Adrenal gland (tissue), 12 donors: ENCODE data around the gene TSSK2. TPM values are rescaled to one million over a fixed set of nuclear protein-coding genes. Genes with fewer than 3 reads are reported as not detected.

Experiments used
- DNase-seq, 7 donors: peaks; one replicate each; pipeline ENCODE4 v3.0.0-alpha.2; 2019 to 2020
- H3K27ac ChIP-seq, 5 donors: fragments of 200-600 bp; sonication (generic) in 4 of 5; 1 replicate in 3 of 5; 2 replicates in 2 of 5; pipeline versions ENCODE4 v1.5.1 to v1.8.0; 2016 to 2020; ENCODE audit warnings: mild to moderate bottlenecking in 1 of 5
- H3K27me3 ChIP-seq: fragments of 200-600 bp; 2 replicates; pipeline ENCODE4 v1.8.0; 2021
- H3K36me3 ChIP-seq, 2 donors: fragments of 200-600 bp; replicated peaks in 1 of 2; 1 replicate in 1 of 2; 2 replicates in 1 of 2; pipeline versions ENCODE4 v1.5.1 to v1.8.0; 2018 to 2022
- H3K4me1 ChIP-seq, 2 donors: fragments of 200-600 bp; replicated peaks in 1 of 2; 1 replicate in 1 of 2; 2 replicates in 1 of 2; pipeline versions ENCODE4 v1.5.1 to v1.8.0; 2018 to 2021
- H3K4me3 ChIP-seq, 4 donors: fragments of 200-600 bp; sonication (generic) in 3 of 4; one replicate each; pipeline ENCODE4 v1.5.1; 2016 to 2018
- H3K9me3 ChIP-seq, 3 donors: fragments of 200-600 bp; sonication (generic) in 1 of 3; replicated peaks in 1 of 3; 1 replicate in 2 of 3; 2 replicates in 1 of 3; pipeline versions ENCODE4 v1.5.1 to v1.8.0; 2016 to 2021
- CTCF ChIP-seq, 6 experiments: fragments of 450-650 bp in 4 of 6; fragments of 200-600 bp in 2 of 6; sonication (generic) in 1 of 6; IDR thresholded peaks; 1 replicate in 5 of 6; 2 replicates in 1 of 6; pipeline versions ENCODE4 v1.5.1 to v1.8.0; 2016 to 2021; ENCODE audit warnings: antibody characterized with exemption in 6 of 6, mild to moderate bottlenecking in 2 of 6, moderate library complexity in 1 of 6
- POLR2A ChIP-seq, 2 donors: fragments of 450-650 bp; IDR thresholded peaks; one replicate each; pipeline ENCODE4 v1.6.1; 2017; ENCODE audit warnings: antibody characterized with exemption in 2 of 2, mild to moderate bottlenecking in 2 of 2, moderate library complexity in 1 of 2
- WGBS, 4 donors: extraction: QIAGEN DNeasy Blood & Tissue Kit in 2 of 4; methylation state at CpG; one replicate each; pipeline versions ENCODE4 v1.1.5 to v1.1.7; 2013 to 2017; 5-methylcytosine and 5-hydroxymethylcytosine counted together
- intact Hi-C, 2 donors: fragments of 100-400 bp; cut with DNase I; formaldehyde crosslinking; loops; one replicate each; pipeline versions ENCODE4 v1.14.1 to v1.15.0; 2022 to 2023
- polyA plus RNA-seq, 3 donors: library from polyadenylated mRNA; stranded (reverse); fragments of 200-250 nt in 2 of 3; fragments of 350-450 nt in 1 of 3; fragmentation: Illumina TruSeq in 1 of 3; extraction: RNeasy Lipid Tissue Mini Kit (QIAGEN cat#74804) in 1 of 3; gene quantifications; one replicate each; pipeline ENCODE4 v1.2.3, GENCODE V29; 2013 to 2014
- total RNA-seq, 9 donors: library from RNA; depleted of rRNA in 4 of 9; stranded (reverse); fragments of >200 nt in 4 of 9; fragments of 120-200 nt in 1 of 9; fragmentation: NEBNext Ultra II Directional in 1 of 9; extraction: Animal tissue kit (Norgen Biotek cat#: 25700) in 1 of 9; gene quantifications; one replicate each; pipeline versions ENCODE4 v1.1.0 to v1.2.4, GENCODE V29; 2013 to 2023
- donor health status: healthy with polysubstance abuse.
- donor health status: Bipolar disorder and iron deficiency.
- donor health status: DM: yes; HTN: yes; CAD: no.
- donor health status: DM: no; HTN: no; CAD: no.
- donor health status: DM: no; HTN: no; CAD: no.
- donor health status: DM: yes; HTN: yes; CAD: no.

Gene TSSK2
- total and polyA plus RNA-seq, 12 donors, result 0.06 to 0.32 TPM; not detected in 10

DNA sequence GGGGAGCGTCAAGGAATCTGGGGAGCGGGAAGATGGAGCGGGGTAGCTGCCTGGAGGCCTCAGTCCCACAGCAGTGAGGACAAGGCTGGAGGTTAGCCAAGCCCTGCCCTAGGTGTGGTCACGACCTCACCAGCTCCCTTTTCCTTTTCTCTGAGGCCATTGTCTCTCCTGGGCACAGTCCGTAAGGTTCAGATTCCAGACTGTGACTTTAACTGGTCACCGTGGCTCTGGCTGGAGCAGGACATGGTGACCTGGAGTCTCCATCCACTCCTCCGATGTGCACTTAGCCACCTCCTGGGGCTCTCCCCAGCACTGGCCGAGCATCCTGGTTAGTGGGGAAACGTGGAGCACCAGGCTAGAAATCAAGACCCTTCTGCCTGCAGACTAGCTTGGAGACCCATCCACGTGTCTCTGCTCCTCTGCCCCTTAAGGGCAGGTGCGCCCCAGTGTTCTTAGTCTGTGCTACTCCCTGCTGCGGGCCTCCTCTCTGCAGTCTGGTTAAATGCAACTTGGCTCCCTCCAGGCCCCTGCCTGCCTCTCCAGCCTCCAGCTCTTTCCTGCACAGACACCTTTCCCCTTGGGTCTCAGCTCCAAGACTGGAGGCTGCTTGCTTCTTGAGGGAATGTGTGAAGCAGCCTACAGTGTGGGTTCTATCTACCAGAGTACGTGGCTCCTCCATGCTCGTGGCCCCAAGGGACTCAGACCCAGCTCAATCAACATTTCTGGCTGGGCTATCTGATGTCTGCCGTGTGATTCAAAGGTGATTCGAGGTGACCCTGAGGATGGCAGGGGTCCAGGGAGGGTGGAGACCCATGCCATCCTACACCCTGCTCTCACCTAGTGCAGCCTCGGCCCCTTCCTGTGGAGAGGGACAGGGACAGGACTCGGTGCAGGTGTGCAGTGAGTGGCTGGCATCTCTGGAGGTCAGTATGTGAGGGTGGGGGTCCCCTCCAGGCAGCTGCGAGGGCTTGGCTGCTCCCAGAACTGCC, 42.2 kb downstream of the TSSK2 start:
- intact Hi-C loops, result no loop called here
- 69 to 76% (median 72%) methylated on average over 12 to 19 of the region's 19 CpGs for WGBS, 4 donors
- H3K9me3 ChIP-seq, result no peaks in the 10 kb centered on the region
- DNase-seq, result no peak
- peaks cover 7% of the 10 kb centered on the region for H3K27me3 ChIP-seq
- H3K4me1 ChIP-seq, result peaks cover 44 to 51% of the 10 kb centered on the region in 2 donors
- peak overlapping the region in 4 of 5 donors; percentile 35 to 93 (median 46) for H3K27ac ChIP-seq
- H3K36me3 ChIP-seq, result peaks cover 0 to 5% of the 10 kb centered on the region in 2 donors
- H3K4me3 ChIP-seq, result no peak overlapping the region
- TF ChIP-seq CTCF (IDR thresholded peaks at IDR 0.05) (no peak), POLR2A (IDR thresholded peaks at IDR 0.05) (no peak)

GRCh38 chr22:19174106-19175025, 43.3 kb downstream of the TSSK2 start:
- DNase-seq, result peak in 6 of 7 donors; percentile 65 to 88 (median 81)
- Histone ChIP-seq H3K36me3 (peaks cover 0 to 5% of the 10 kb centered on the region in 2 donors), H3K9me3 (no peaks in the 10 kb centered on the region), H3K27ac (peak overlapping the region in 4 of 5 donors; percentile 41 to 93 (median 52)), H3K27me3 (peaks cover under 1% of the 10 kb centered on the region), H3K4me1 (peaks cover 47 to 56% of the 10 kb centered on the region in 2 donors), H3K4me3 (no peak overlapping the region)
- intact Hi-C loops, result no loop called here
- TF ChIP-seq CTCF (IDR thresholded peaks at IDR 0.05), result no peak
- peak in 1 of 2 donors; percentile 52 for TF ChIP-seq POLR2A (IDR thresholded peaks at IDR 0.05)
- 27 to 45% (median 39%) methylated on average over 5 to 14 of the region's 14 CpGs for WGBS, 4 donors

DNA sequence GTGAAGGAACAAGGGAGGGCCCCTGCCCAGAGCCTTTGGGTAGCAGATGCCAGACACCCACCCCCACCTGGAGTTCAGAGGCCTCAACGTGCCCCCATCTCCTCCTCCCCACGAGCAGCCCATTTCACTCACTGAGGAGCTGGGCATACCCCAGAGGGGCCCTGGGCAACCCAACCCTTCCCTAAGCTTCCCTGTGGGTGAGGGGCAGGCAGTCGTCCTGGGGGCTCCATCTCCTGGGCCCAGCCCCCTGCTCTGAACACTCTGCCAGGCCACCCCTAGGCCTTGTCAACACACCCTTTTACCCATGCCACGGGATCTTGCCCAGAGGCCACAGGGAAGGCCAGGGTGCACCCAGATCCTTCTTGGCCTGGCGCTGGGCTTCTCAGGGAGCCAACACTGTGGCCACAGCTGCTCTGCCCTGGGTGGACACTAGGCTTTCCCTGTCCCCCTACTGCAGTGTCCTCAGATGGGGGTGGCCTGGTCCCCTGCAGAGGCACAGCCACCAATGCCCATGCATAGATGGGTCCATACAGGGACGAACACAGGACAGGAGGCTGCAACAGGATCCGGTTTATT, 44.0 kb downstream of the TSSK2 start:
- Histone ChIP-seq H3K36me3 (peaks cover 0 to 5% of the 10 kb centered on the region in 2 donors), H3K4me3 (no peak overlapping the region), H3K27me3 (no peaks in the 10 kb centered on the region), H3K4me1 (peaks cover 41 to 60% of the 10 kb centered on the region in 2 donors), H3K9me3 (no peaks in the 10 kb centered on the region), H3K27ac (peak overlapping the region in 4 of 5 donors; percentile 41 to 93 (median 52))
- TF ChIP-seq POLR2A (IDR thresholded peaks at IDR 0.05) (no peak), CTCF (IDR thresholded peaks at IDR 0.05) (no peak)
- intact Hi-C loops, result no loop called here
- 25 to 90% (median 74%) methylated on average over 2 to 7 of the region's 7 CpGs for WGBS, 4 donors
- DNase-seq, result no peak
